Trophoblast cell (in vitro differentiated cells and primary cell): ENCODE data around the gene DLGAP4.

ENCODE experiments used
- DNase-seq, 2 donors: peaks; one replicate each; pipeline ENCODE4 v3.0.0-alpha.2; 2016
- H2AFZ ChIP-seq: 2 replicates; pipeline ENCODE4 v1.6.1; 2013; ENCODE audit warnings: low read length, moderate library complexity, mild to moderate bottlenecking; ENCODE audit not compliant: insufficient read depth, poor library complexity
- H2AK5ac ChIP-seq: 2 replicates; pipeline ENCODE4 v1.6.1; 2013; ENCODE audit warnings: mild to moderate bottlenecking, low read length
- H2BK120ac ChIP-seq: 2 replicates; pipeline ENCODE4 v1.6.1; 2013; ENCODE audit warnings: low read length, mild to moderate bottlenecking, moderate library complexity; ENCODE audit not compliant: insufficient read depth, poor library complexity
- H2BK12ac ChIP-seq: 2 replicates; pipeline ENCODE4 v1.6.1; 2013; ENCODE audit warnings: mild to moderate bottlenecking, low read length, moderate library complexity
- H2BK5ac ChIP-seq: 2 replicates; pipeline ENCODE4 v1.6.1; 2013; ENCODE audit warnings: low read length, low read depth, moderate library complexity, mild to moderate bottlenecking; ENCODE audit not compliant: poor library complexity
- H3K14ac ChIP-seq: 2 replicates; pipeline ENCODE4 v1.6.1; 2013; ENCODE audit warnings: mild to moderate bottlenecking, low read length
- H3K18ac ChIP-seq: 2 replicates; pipeline ENCODE4 v1.6.1; 2013; ENCODE audit warnings: mild to moderate bottlenecking, low read length
- H3K23ac ChIP-seq: 2 replicates; pipeline ENCODE4 v1.6.1; 2013; ENCODE audit warnings: low read length
- H3K27ac ChIP-seq: 2 replicates; pipeline ENCODE4 v1.5.1; 2013; ENCODE audit warnings: low read depth, mild to moderate bottlenecking, inconsistent platforms, low read length, moderate library complexity
- H3K27me3 ChIP-seq: 2 replicates; pipeline ENCODE4 v1.6.1; 2013; ENCODE audit warnings: inconsistent platforms, mild to moderate bottlenecking, low read length, moderate library complexity; ENCODE audit not compliant: insufficient read depth
- H3K36me3 ChIP-seq, 2 experiments: 1 replicate in 1 of 2; 2 replicates in 1 of 2; pipeline ENCODE4 v1.6.1; 2013; ENCODE audit warnings: low read length in 2 of 2, mild to moderate bottlenecking in 2 of 2, moderate library complexity in 1 of 2; ENCODE audit not compliant: insufficient read depth in 2 of 2, control insufficient read depth in 1 of 2
- H3K4ac ChIP-seq: 2 replicates; pipeline ENCODE4 v1.6.1; 2013; ENCODE audit warnings: low read depth, mild to moderate bottlenecking, low read length, moderate library complexity
- H3K4me1 ChIP-seq, 2 experiments: 1 replicate in 1 of 2; 2 replicates in 1 of 2; pipeline ENCODE4 v1.6.1; 2013; ENCODE audit warnings: low read length in 2 of 2, mild to moderate bottlenecking in 2 of 2, moderate library complexity in 1 of 2; ENCODE audit not compliant: insufficient read depth in 2 of 2, control insufficient read depth in 1 of 2
- H3K4me2 ChIP-seq: 2 replicates; pipeline ENCODE4 v1.6.1; 2013; ENCODE audit warnings: inconsistent platforms, mild to moderate bottlenecking, low read length, moderate library complexity
- H3K4me3 ChIP-seq: 2 replicates; pipeline ENCODE4 v1.5.1; 2013; ENCODE audit warnings: mild to moderate bottlenecking, low read depth, low read length, inconsistent platforms
- H3K79me1 ChIP-seq: one replicate; pipeline ENCODE4 v1.6.1; 2013; ENCODE audit warnings: low read length
- H3K79me2 ChIP-seq: 2 replicates; pipeline ENCODE4 v1.6.1; 2013; ENCODE audit warnings: low read length, mild to moderate bottlenecking; ENCODE audit not compliant: control insufficient read depth, insufficient read depth, poor library complexity
- H3K9ac ChIP-seq: 2 replicates; pipeline ENCODE4 v1.6.1; 2013; ENCODE audit warnings: mild to moderate bottlenecking, low read length
- H3K9me3 ChIP-seq: 2 replicates; pipeline ENCODE4 v1.6.1; 2013; ENCODE audit warnings: low read depth, mild to moderate bottlenecking, control low read depth, inconsistent platforms, low read length; ENCODE audit not compliant: insufficient read depth
- H4K12ac ChIP-seq: 2 replicates; pipeline ENCODE4 v1.6.1; 2013; ENCODE audit warnings: low read depth, mild to moderate bottlenecking, low read length, moderate library complexity
- H4K8ac ChIP-seq: 2 replicates; pipeline ENCODE4 v1.6.1; 2013; ENCODE audit warnings: low read depth, mild to moderate bottlenecking, low read length, moderate library complexity
- H4K91ac ChIP-seq: one replicate; pipeline ENCODE4 v1.6.1; 2013; ENCODE audit warnings: low read depth, mild to moderate bottlenecking, low read length, moderate library complexity
- WGBS: extraction: QIAGEN DNeasy Blood & Tissue Kit; methylation state at CpG from one replicate; pipeline ENCODE4 v1.1.7; 2013; ENCODE audit warnings: missing lambda C conversion rate; ENCODE audit not compliant: insufficient read length, insufficient coverage; ENCODE audit errors: extremely low coverage; 5-methylcytosine and 5-hydroxymethylcytosine counted together

The DLGAP4 gene

GRCh38 chr20:36481380-36482043 is 175.4 kb downstream of the DLGAP4 start:
- Histone ChIP-seq H2BK120ac (no peak overlapping the region), H3K79me2 (peaks cover 33% of the 10 kb centered on the region)
- no CpG with 5 or more reads among the region's 9 CpGs for WGBS

DNA sequence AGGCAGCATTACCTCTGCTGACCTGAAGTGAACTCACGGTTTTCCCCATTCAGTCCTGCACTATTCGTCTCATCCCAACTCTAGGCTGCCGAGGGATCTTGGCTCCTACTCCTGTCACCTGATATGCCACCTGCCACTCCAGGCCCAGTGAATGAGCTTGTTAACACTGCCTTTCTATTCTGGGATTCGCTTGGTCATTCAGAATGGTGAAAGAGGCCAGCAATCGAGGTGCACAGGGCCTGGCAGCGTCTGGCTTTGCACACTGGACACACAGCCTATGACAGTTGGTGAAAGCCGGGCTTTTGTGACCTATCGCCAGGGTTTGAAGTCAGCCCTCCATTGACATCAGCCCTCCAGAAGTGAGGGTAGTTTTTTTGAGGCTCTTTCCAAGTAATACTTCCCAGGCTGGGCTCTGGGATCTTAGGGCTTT is 175.9 kb downstream of the DLGAP4 start:
- no peak overlapping the region for H3K18ac ChIP-seq
- no peak overlapping the region for H3K14ac ChIP-seq
- H3K79me1 ChIP-seq = peaks cover 14% of the 10 kb centered on the region
- peaks cover 2% of the 10 kb centered on the region for H3K9me3 ChIP-seq
- no peak overlapping the region for H3K9ac ChIP-seq
- H3K79me2 ChIP-seq = peaks cover 33% of the 10 kb centered on the region
- no peak overlapping the region for H4K8ac ChIP-seq
- H2AK5ac ChIP-seq = no peak overlapping the region
- H4K12ac ChIP-seq = no peak overlapping the region
- H2BK120ac ChIP-seq = no peak overlapping the region
- peaks cover 20 to 34% of the 10 kb centered on the region in 2 experiments for H3K36me3 ChIP-seq
- WGBS = no CpG with 5 or more reads among the region's 8 CpGs
- no peak overlapping the region for H2BK12ac ChIP-seq
- H3K27ac ChIP-seq = no peak overlapping the region
- no peak overlapping the region for H3K4me2 ChIP-seq
- peaks cover 36 to 44% of the 10 kb centered on the region in 2 experiments for H3K4me1 ChIP-seq
- H3K23ac ChIP-seq = no peak overlapping the region
- H2BK5ac ChIP-seq = no peak overlapping the region
- H3K27me3 ChIP-seq = no peaks in the 10 kb centered on the region
- H3K4me3 ChIP-seq = no peak overlapping the region
- no peak for DNase-seq
- H4K91ac ChIP-seq = no peak overlapping the region
- peak overlapping the region; percentile 30 for H3K4ac ChIP-seq
- H2AFZ ChIP-seq = no peak overlapping the region

More at GRCh38 chr20:36481380-36482043, 175.4 kb downstream of the DLGAP4 start:
- Histone ChIP-seq H4K8ac (no peak overlapping the region), H3K4ac (peak overlapping the region; percentile 53), H3K27ac (no peak overlapping the region), H3K4me2 (no peak overlapping the region), H2AK5ac (no peak overlapping the region), H3K9ac (no peak overlapping the region), H3K79me1 (peaks cover 14% of the 10 kb centered on the region), H3K14ac (no peak overlapping the region), H4K91ac (no peak overlapping the region), H4K12ac (no peak overlapping the region), H3K4me1 (peaks cover 36 to 44% of the 10 kb centered on the region in 2 experiments), H3K23ac (no peak overlapping the region), H2BK5ac (no peak overlapping the region), H2BK12ac (no peak overlapping the region), H3K18ac (no peak overlapping the region), H3K27me3 (no peaks in the 10 kb centered on the region), H3K36me3 (peaks cover 20 to 32% of the 10 kb centered on the region in 2 experiments), H2AFZ (no peak overlapping the region), H3K9me3 (peaks cover 2% of the 10 kb centered on the region), H3K4me3 (no peak overlapping the region)
- peak in 1 of 2 donors; percentile 42 for DNase-seq

DNA sequence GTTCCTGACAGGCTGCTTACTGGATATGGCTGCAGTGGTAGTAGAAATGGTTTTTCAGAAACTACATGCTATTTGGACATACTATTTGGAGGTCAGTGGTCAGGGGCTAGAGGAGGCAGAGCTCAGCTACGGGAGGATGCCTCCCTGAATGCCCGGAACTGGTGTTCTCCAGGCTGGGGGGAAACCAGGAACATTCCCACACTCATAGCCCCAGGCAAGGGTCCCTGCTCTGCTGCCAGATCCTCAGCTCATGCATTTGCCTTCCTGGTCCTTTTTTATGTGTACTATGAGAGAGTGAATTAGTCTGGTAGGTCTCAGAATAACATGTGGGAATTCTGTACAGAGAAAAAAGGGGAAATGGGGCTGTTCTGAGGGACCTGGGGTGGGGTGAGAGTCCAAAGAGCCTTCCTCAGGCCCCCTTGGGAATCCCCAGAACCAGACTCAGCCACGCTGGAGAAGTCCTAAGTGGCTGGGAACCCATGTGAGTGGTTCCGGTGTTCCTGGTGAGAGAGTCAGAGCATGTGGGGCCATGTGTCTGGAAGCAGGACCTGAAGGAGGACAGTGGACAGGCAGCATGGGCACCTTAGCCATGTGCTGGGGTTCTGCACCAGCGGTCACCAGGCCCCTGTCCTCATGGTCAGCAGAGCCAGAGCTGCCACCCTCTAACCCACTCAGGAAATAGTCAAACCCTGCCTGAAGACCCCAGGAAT is 177.2 kb downstream of the DLGAP4 start:
- Histone ChIP-seq H4K8ac (no peak overlapping the region), H3K79me1 (peaks cover 14% of the 10 kb centered on the region), H2BK12ac (peak overlapping the region; percentile 23), H3K23ac (no peak overlapping the region), H3K27ac (peak overlapping the region; percentile 76), H3K27me3 (no peaks in the 10 kb centered on the region), H3K36me3 (peaks cover 25 to 28% of the 10 kb centered on the region in 2 experiments), H2BK5ac (no peak overlapping the region), H3K4me1 (peaks cover 34 to 41% of the 10 kb centered on the region in 2 experiments), H2AK5ac (no peak overlapping the region), H3K18ac (peak overlapping the region; percentile 81), H2BK120ac (peak overlapping the region; percentile 34), H3K9me3 (no peaks in the 10 kb centered on the region), H4K12ac (no peak overlapping the region), H3K14ac (peak overlapping the region; percentile 44), H3K4ac (peak overlapping the region; percentile 49), H3K9ac (no peak overlapping the region), H4K91ac (peak overlapping the region; percentile 33), H2AFZ (peak overlapping the region; percentile 28), H3K79me2 (peaks cover 38% of the 10 kb centered on the region), H3K4me2 (peak overlapping the region; percentile 31), H3K4me3 (peak overlapping the region; percentile 14)
- no CpG with 5 or more reads among the region's 5 CpGs for WGBS
- no peak for DNase-seq

- WGBS = no CpG with 5 or more reads among the region's 8 CpGs
- Histone ChIP-seq H3K79me1 (peaks cover 10% of the 10 kb centered on the region), H2AK5ac (peak overlapping the region; percentile 29), H3K18ac (peak overlapping the region; percentile 81), H3K4me3 (no peak overlapping the region), H3K14ac (no peak overlapping the region), H4K8ac (peak overlapping the region; percentile 34), H2AFZ (peak overlapping the region; percentile 28), H3K9me3 (no peaks in the 10 kb centered on the region), H3K27ac (peak overlapping the region; percentile 76), H4K12ac (no peak overlapping the region), H2BK12ac (peak overlapping the region; percentile 33), H3K79me2 (peaks cover 32% of the 10 kb centered on the region), H3K4me1 (peaks cover 30 to 39% of the 10 kb centered on the region in 2 experiments), H4K91ac (peak overlapping the region; percentile 4), H2BK5ac (peak overlapping the region; percentile 42), H3K9ac (no peak overlapping the region), H2BK120ac (no peak overlapping the region), H3K27me3 (no peaks in the 10 kb centered on the region), H3K4me2 (no peak overlapping the region), H3K23ac (no peak overlapping the region), H3K4ac (peak overlapping the region; percentile 94), H3K36me3 (peaks cover 23 to 28% of the 10 kb centered on the region in 2 experiments)
- DNase-seq = no peak
Measured at GRCh38 chr20:36483919-36484808, 178.0 kb downstream of the DLGAP4 start.
